NCI-H2081 treated with DMSO at 0.1 percent for 48 hours (cell line): ENCODE measurements around the gene PEX5L.
A peak's percentile ranks its signal among the peaks of the same experiment; 100 is the strongest.
"Not testable (repeated sequence)": the region's sequence is repeated elsewhere in the genome, so short reads cannot be mapped to it uniquely, and the experiment has no call there.

ENCODE experiments used
- DNase-seq: peaks from one replicate; lab custom pipeline; 2025; lab: John Stamatoyannopoulos, UW

PEX5L gene

GRCh38 chr3:179832333-179832854 is 204.3 kb downstream of the PEX5L start:
- no peak for DNase-seq

GRCh38 chr3:179829401-179829800 is 207.3 kb downstream of the PEX5L start:
- no peak for DNase-seq

- no peak for DNase-seq
These were observed 208.0 kb downstream of the PEX5L start for GRCh38 chr3:179828738-179829137.

- DNase-seq, result no peak
These were observed 210.5 kb downstream of the PEX5L start for GRCh38 chr3:179826247-179826637.

- no peak for DNase-seq
These were observed 211.1 kb downstream of the PEX5L start for GRCh38 chr3:179825527-179826246.

- DNase-seq, result no peak
These were observed 214.4 kb downstream of the PEX5L start for GRCh38 chr3:179822296-179822695.

- DNase-seq, result no peak
These were observed 217.4 kb downstream of the PEX5L start for GRCh38 chr3:179819379-179819778.

- no peak for DNase-seq
These were observed 224.7 kb downstream of the PEX5L start for GRCh38 chr3:179812096-179812382.

- DNase-seq, result peak; percentile 66
These were observed 225.2 kb downstream of the PEX5L start for GRCh38 chr3:179811321-179812095.

- DNase-seq, result no peak
These were observed 227.1 kb downstream of the PEX5L start for GRCh38 chr3:179809639-179810038.

GRCh38 chr3:179807588-179807987 is 229.1 kb downstream of the PEX5L start:
- DNase-seq, result no peak

GRCh38 chr3:179806177-179806576 is 230.6 kb downstream of the PEX5L start:
- DNase-seq, result no peak

- no peak for DNase-seq
These were observed 234.9 kb downstream of the PEX5L start for GRCh38 chr3:179801856-179802255.

GRCh38 chr3:179801263-179801662 is 235.5 kb downstream of the PEX5L start:
- no peak for DNase-seq

GRCh38 chr3:179797192-179797591 is 239.5 kb downstream of the PEX5L start:
- DNase-seq, result no peak

GRCh38 chr3:179796421-179796820 is 240.3 kb downstream of the PEX5L start:
- no peak for DNase-seq

- no peak for DNase-seq
These were observed 242.4 kb downstream of the PEX5L start for GRCh38 chr3:179794355-179794754.

- no peak for DNase-seq
These were observed 244.9 kb downstream of the PEX5L start for GRCh38 chr3:179791793-179792192.

GRCh38 chr3:179788996-179789395 is 247.7 kb downstream of the PEX5L start:
- no peak for DNase-seq

- not testable (repeated sequence) for DNase-seq
These were observed 253.9 kb downstream of the PEX5L start for GRCh38 chr3:179782841-179783240.

- no peak for DNase-seq
These were observed 261.2 kb downstream of the PEX5L start for GRCh38 chr3:179775416-179776122.

- no peak for DNase-seq
These were observed 264.4 kb downstream of the PEX5L start for GRCh38 chr3:179772297-179772696.

GRCh38 chr3:179771797-179772196 is 264.9 kb downstream of the PEX5L start:
- no peak for DNase-seq
